HepG2 (cell line): ENCODE measurements around the gene THBD. TPM values are rescaled to one million over a fixed set of nuclear protein-coding genes. Genes with fewer than 3 reads are reported as not detected.

Experiments used
- ATAC-seq: fragments of 200-7000 bp; cut with Tn5 transposase; 3 replicates; pipeline ENCODE4 v1.9.1; 2020; ENCODE audit warnings: mild to moderate bottlenecking, moderate library complexity
- BruUV-seq: library from RNA; stranded (reverse); fragments of 400-500 nt; replicated peaks from 2 replicates; lab custom pipeline; 2021; lab: Mats Ljungman, UMichigan
- CTCF ChIA-PET: fragments of 300-600 bp; formaldehyde crosslinking; extraction: SDS; loops from one replicate; lab custom pipeline; 2021; ENCODE audit warnings: low total read pairs, inconsistent platforms, low intra/inter-chr PET ratio; lab: Yijun Ruan, JAX
- POLR2A ChIA-PET: fragments of 350-600 bp; sonication (Branson Sonifier 250); formaldehyde crosslinking; loops from one replicate; lab custom pipeline; 2020; ENCODE audit warnings: antibody characterized with exemption, inconsistent platforms; lab: Yijun Ruan, JAX
- DNase-seq: peaks from one replicate; pipeline ENCODE4 v3.0.0-alpha.2; 2015; ENCODE audit warnings: low spot score
- FAIRE-seq: peaks from 3 replicates; lab custom pipeline; 2011; peaks lifted over from hg19 to GRCh38; lab: Jason Lieb, UNC
- H2AFZ ChIP-seq: one replicate; pipeline ENCODE4 v1.6.1; 2011; ENCODE audit warnings: low read length, inconsistent platforms
- H3K27ac ChIP-seq: fragments of 300-600 bp; 3 replicates; pipeline ENCODE4 v1.8.0; 2011; ENCODE audit warnings: mixed run types, mild to moderate bottlenecking, mixed read lengths, low read length, inconsistent platforms; ENCODE audit not compliant: insufficient read depth; ENCODE audit errors: extremely low read length
- H3K27me3 ChIP-seq, 2 experiments: fragments of 200-600 bp in 1 of 2; 2 replicates in 1 of 2; 3 replicates in 1 of 2; pipeline versions ENCODE4 v1.6.0 to v1.8.0; 2011; ENCODE audit warnings: low read length in 2 of 2, mild to moderate bottlenecking in 2 of 2, moderate library complexity in 2 of 2, inconsistent platforms in 1 of 2; ENCODE audit not compliant: insufficient read depth in 2 of 2, control insufficient read depth in 1 of 2
- H3K36me3 ChIP-seq, 2 experiments: fragments of 200-600 bp in 1 of 2; replicated peaks in 1 of 2; 2 replicates in 1 of 2; 3 replicates in 1 of 2; pipeline versions ENCODE4 v1.5.1 to v1.8.0; 2011; ENCODE audit warnings: low read length in 2 of 2, inconsistent platforms in 1 of 2; ENCODE audit not compliant: insufficient read depth in 2 of 2, control insufficient read depth in 1 of 2
- H3K4me1 ChIP-seq: 2 replicates; pipeline ENCODE4 v1.5.1; 2012; ENCODE audit warnings: low read length, inconsistent platforms; ENCODE audit not compliant: insufficient read depth
- H3K4me2 ChIP-seq: 2 replicates; pipeline ENCODE4 v1.6.0; 2011; ENCODE audit warnings: low read depth, low read length, inconsistent platforms
- H3K4me3 ChIP-seq, 3 experiments: fragments of 200-600 bp in 1 of 3; sonication (generic), shearing (Covaris generic) in 1 of 3; replicated peaks in 1 of 3; 2 replicates each; pipeline ENCODE4 v1.5.1; 2011 to 2016; ENCODE audit warnings: low read length in 3 of 3, inconsistent platforms in 2 of 3, low read depth in 2 of 3, mild to moderate bottlenecking in 2 of 3, control low read depth in 1 of 3, mixed read lengths in 1 of 3; ENCODE audit not compliant: insufficient read depth in 1 of 3
- H3K79me2 ChIP-seq: one replicate; pipeline ENCODE4 v1.6.1; 2011; ENCODE audit warnings: low read length, inconsistent platforms; ENCODE audit not compliant: insufficient read depth
- H3K9ac ChIP-seq: 2 replicates; pipeline ENCODE4 v1.6.0; 2011; ENCODE audit warnings: mild to moderate bottlenecking, low read depth, low read length, inconsistent platforms; ENCODE audit not compliant: insufficient read depth
- H3K9me3 ChIP-seq: 2 replicates; pipeline ENCODE4 v1.5.1; 2012; ENCODE audit warnings: mild to moderate bottlenecking, low read length
- H4K20me1 ChIP-seq: 2 replicates; pipeline ENCODE4 v1.6.0; 2011; ENCODE audit warnings: inconsistent platforms, mild to moderate bottlenecking, low read length, moderate library complexity; ENCODE audit not compliant: insufficient read depth
- CBFB ChIP-seq: sonication (generic); formaldehyde crosslinking; IDR thresholded peaks from 2 replicates; pipeline ENCODE4 v1.4.0; 2020; ENCODE audit warnings: missing genetic modification reagents
- CREB1 ChIP-seq, 2 experiments: fragments of 450-650 bp in 1 of 2; IDR thresholded peaks; 2 replicates each; pipeline ENCODE4 v1.6.1; 2016 to 2017; ENCODE audit warnings: control low read depth in 1 of 2, mild to moderate bottlenecking in 1 of 2, missing compliant biosample characterization in 1 of 2, missing genetic modification characterization in 1 of 2
- CTCF ChIP-seq: sonication (generic); formaldehyde crosslinking; IDR thresholded peaks from 2 replicates; pipeline ENCODE4 v1.5.0; 2020; ENCODE audit warnings: mild to moderate bottlenecking, missing genetic modification reagents, moderate library complexity
- GZF1 ChIP-seq: sonication (generic); formaldehyde crosslinking; IDR thresholded peaks from 2 replicates; pipeline ENCODE4 v1.5.1; 2020; ENCODE audit warnings: mild to moderate bottlenecking, missing genetic modification reagents
- HNRNPUL1 ChIP-seq: fragments of 200-400 bp; formaldehyde crosslinking; IDR thresholded peaks from 2 replicates; pipeline ENCODE4 v1.6.1; 2017; ENCODE audit warnings: low read depth, mild to moderate bottlenecking, low read length, moderate library complexity
- REST ChIP-seq, 2 experiments: IDR thresholded peaks; 2 replicates each; pipeline ENCODE4 v1.6.1; 2011 to 2012; ENCODE audit warnings: low read length in 2 of 2, borderline replicate concordance in 1 of 2, low read depth in 1 of 2, mild to moderate bottlenecking in 1 of 2, moderate library complexity in 1 of 2
- ZBTB10 ChIP-seq: sonication (generic); formaldehyde crosslinking; IDR thresholded peaks from 2 replicates; pipeline ENCODE4 v1.4.0; 2020; ENCODE audit warnings: missing genetic modification reagents, borderline replicate concordance
- ZC3H4 ChIP-seq: sonication (generic); formaldehyde crosslinking; IDR thresholded peaks from 2 replicates; pipeline ENCODE4 v1.4.0; 2020; ENCODE audit warnings: missing genetic modification reagents, borderline replicate concordance
- WGBS: methylation state at CpG from one replicate; pipeline ENCODE4 v1.1.6; 2017; ENCODE audit warnings: low lambda C conversion rate; 5-methylcytosine and 5-hydroxymethylcytosine counted together
- in situ Hi-C: cut with HindIII; loops from 2 replicates; pipeline ENCODE4 v1.10.0; 2017; ENCODE audit warnings: low pct_unique_long_range_greater_than_20kb; ENCODE audit not compliant: extremely low pct_ligation_motif_present
- intact Hi-C: fragments of 100-400 bp; cut with micrococcal nuclease; formaldehyde crosslinking; loops from one replicate; pipeline ENCODE4 v1.10.0; 2022; ENCODE audit not compliant: unreplicated experiment
- polyA plus RNA-seq, 8 experiments: library from polyadenylated mRNA; depleted of rRNA in 3 of 8; stranded (reverse) in 7 of 8; unstranded in 1 of 8; fragments of >200 nt; fragmentation: Illumina TruSeq in 4 of 8; extraction: Trizol in 4 of 8; gene quantifications; 2 replicates each; pipeline versions ENCODE4 v1.2.1 to v1.2.3, GENCODE V29; 2011 to 2016; ENCODE audit warnings: low read depth in 4 of 8, missing spikeins in 1 of 8, mixed read lengths in 1 of 8; ENCODE audit not compliant: insufficient read depth in 1 of 8
- total RNA-seq, 5 experiments: library from RNA; depleted of rRNA; stranded (reverse); fragments of >200 nt; fragmentation: Illumina TruSeq; extraction: Trizol; gene quantifications; 2 replicates each; pipeline ENCODE4 v1.2.3, GENCODE V29; 2016; ENCODE audit warnings: low read depth in 1 of 5

The THBD gene
- total and polyA plus RNA-seq, 2 of the 13 experiments (the other 11 are each of a cell fraction or from before 2014, with no cell fraction given), result 0.03 TPM; not detected in 1

GRCh38 chr20:23047738-23048214 lies 1.7 kb downstream of the THBD start:
- in situ Hi-C loops (no loop called here), intact Hi-C loops (no loop called here)
- FAIRE-seq, result no peak
- DNase-seq, result no peak
- no TSS peak for BruUV-seq
- 72% methylated on average over 47 of the region's 47 CpGs for WGBS
- no peaks in the 10 kb centered on the region for H4K20me1 ChIP-seq
- TF ChIP-seq REST (IDR thresholded peaks at IDR 0.05; ENCODE audit: borderline replicate concordance in 1 of 2, low read depth in 1 of 2, low read length in 2 of 2) (no peak), HNRNPUL1 (no peak), GZF1 (CRISPR knock-in tag) (no peak), ZBTB10 (CRISPR knock-in tag) (no peak), CTCF (CRISPR knock-in tag) (no peak), CREB1 (IDR thresholded peaks at IDR 0.05) (no peak), CREB1 (CRISPR knock-in tag; IDR thresholded peaks at IDR 0.05) (no peak), ZC3H4 (CRISPR knock-in tag) (no peak), CBFB (CRISPR knock-in tag) (no peak)
- H3K79me2 ChIP-seq, result no peaks in the 10 kb centered on the region
- no peaks in the 10 kb centered on the region for H3K36me3 ChIP-seq
- ChIA-PET POLR2A (no interaction called here), CTCF (no interaction called here)
- no peak overlapping the region for H3K4me2 ChIP-seq
- H3K4me3 ChIP-seq, result no peak overlapping the region
- no peak overlapping the region for H3K27ac ChIP-seq
- H3K9me3 ChIP-seq, result no peaks in the 10 kb centered on the region
- no peaks in the 10 kb centered on the region for H3K4me1 ChIP-seq
- H2AFZ ChIP-seq, result no peak overlapping the region
- H3K9ac ChIP-seq, result no peak overlapping the region
- ATAC-seq, result no peak
- peaks cover 3 to 26% of the 10 kb centered on the region in 2 experiments; a peak in 4 of 5 replicates for H3K27me3 ChIP-seq
